GM21515 (cell line): ENCODE results near the gene NPIPA5.
"Not testable (repeated sequence)": the region's sequence is repeated elsewhere in the genome, so short reads cannot be mapped to it uniquely, and the experiment has no call there.

ENCODE experiments used
- ATAC-seq: cut with Tn5 transposase; IDR thresholded peaks from one replicate; pipeline ENCODE4 v1.9.1; 2021; ENCODE audit not compliant: unreplicated experiment

Gene NPIPA5

GRCh38 chr16:15378194-15378593 lies at the start of gene NPIPA5:
Gene NPIPA5 (minus strand): TSS chr16:15378294. CDS start chr16:15378294, 0 bp downstream.
- ATAC-seq: not testable (repeated sequence)

- ATAC-seq: no peak
These were observed 49.6 kb upstream of the NPIPA5 start for GRCh38 chr16:15427648-15428239.

- ATAC-seq: no peak
These were observed 48.7 kb upstream of the NPIPA5 start for GRCh38 chr16:15426796-15427195.

GRCh38 chr16:15425861-15426260 lies 47.8 kb upstream of the NPIPA5 start:
- no peak for ATAC-seq

GRCh38 chr16:15422222-15422621 lies 44.1 kb upstream of the NPIPA5 start:
- no peak for ATAC-seq

GRCh38 chr16:15421696-15422095 lies 43.6 kb upstream of the NPIPA5 start:
- ATAC-seq: not testable (repeated sequence)

GRCh38 chr16:15418206-15418605 lies 40.1 kb upstream of the NPIPA5 start:
- no peak for ATAC-seq

- ATAC-seq: no peak
These were observed 39.1 kb upstream of the NPIPA5 start for GRCh38 chr16:15417197-15417596.

- ATAC-seq: no peak
These were observed 37.5 kb upstream of the NPIPA5 start for GRCh38 chr16:15415511-15415985.

GRCh38 chr16:15409476-15409875 lies 31.4 kb upstream of the NPIPA5 start:
- ATAC-seq: not testable (repeated sequence)

GRCh38 chr16:15407756-15408155 lies 29.7 kb upstream of the NPIPA5 start:
- ATAC-seq: not testable (repeated sequence)

- ATAC-seq: no peak
These were observed 26.7 kb upstream of the NPIPA5 start for GRCh38 chr16:15404792-15405191.

GRCh38 chr16:15404091-15404490 lies 26.0 kb upstream of the NPIPA5 start:
- not testable (repeated sequence) for ATAC-seq

- no peak for ATAC-seq
These were observed 25.4 kb upstream of the NPIPA5 start for GRCh38 chr16:15403392-15403995.

- no peak for ATAC-seq
These were observed 23.9 kb upstream of the NPIPA5 start for GRCh38 chr16:15401972-15402371.

- not testable (repeated sequence) for ATAC-seq
These were observed 22.2 kb upstream of the NPIPA5 start for GRCh38 chr16:15400314-15400713.

- no peak for ATAC-seq
These were observed 21.2 kb upstream of the NPIPA5 start for GRCh38 chr16:15399317-15399716.

GRCh38 chr16:15398618-15399316 lies 20.7 kb upstream of the NPIPA5 start:
- no peak for ATAC-seq

GRCh38 chr16:15396948-15397594 lies 19.0 kb upstream of the NPIPA5 start:
- ATAC-seq: no peak

- not testable (repeated sequence) for ATAC-seq
These were observed 18.4 kb upstream of the NPIPA5 start for GRCh38 chr16:15396509-15396829.

- not testable (repeated sequence) for ATAC-seq
These were observed 17.8 kb upstream of the NPIPA5 start, which contains the start of gene MPV17L for GRCh38 chr16:15395631-15396508. Gene MPV17L (plus strand): TSS chr16:15395754. CDS start chr16:15395898, 144 bp downstream.
